HEK293 (cell line): ENCODE measurements around the gene FGA.

Experiments used
- FEZF1 ChIP-seq: fragments of 450-650 bp; formaldehyde crosslinking; IDR thresholded peaks from 2 replicates; pipeline ENCODE4 v1.5.1; 2016; ENCODE audit warnings: missing biosample characterization, missing genetic modification characterization
- SETDB1 ChIP-seq: IDR thresholded peaks from one replicate; pipeline ENCODE4 v1.6.1; 2017; ENCODE audit warnings: mild to moderate bottlenecking, low read length, moderate library complexity, mixed read lengths; ENCODE audit not compliant: insufficient read length
- ZBTB1 ChIP-seq: fragments of 450-650 bp; formaldehyde crosslinking; IDR thresholded peaks from 2 replicates; pipeline ENCODE4 v1.5.1; 2016; ENCODE audit warnings: missing biosample characterization, missing genetic modification characterization
- ZNF223 ChIP-seq: fragments of 450-650 bp; formaldehyde crosslinking; IDR thresholded peaks from 2 replicates; pipeline ENCODE4 v1.5.1; 2016; ENCODE audit warnings: missing biosample characterization, missing genetic modification characterization
- ZNF670 ChIP-seq: fragments of 450-650 bp; formaldehyde crosslinking; IDR thresholded peaks from 2 replicates; pipeline ENCODE4 v1.5.1; 2016; ENCODE audit warnings: missing biosample characterization, missing genetic modification characterization, low read depth
- ZNF768 ChIP-seq: fragments of 450-650 bp; formaldehyde crosslinking; IDR thresholded peaks from 2 replicates; pipeline ENCODE4 v1.5.1; 2018; ENCODE audit warnings: missing biosample characterization, mild to moderate bottlenecking, missing genetic modification characterization
- TF ChIP-seq, protein P1 (sequence below): fragments of 450-650 bp; formaldehyde crosslinking; IDR thresholded peaks from 2 replicates; pipeline ENCODE4 v1.5.1; 2016; ENCODE audit warnings: missing biosample characterization, missing genetic modification characterization
- TF ChIP-seq, protein P2 (sequence below): fragments of 450-650 bp; formaldehyde crosslinking; IDR thresholded peaks from 2 replicates; pipeline ENCODE4 v1.5.1; 2016; ENCODE audit warnings: missing biosample characterization, missing genetic modification characterization
- TF ChIP-seq, protein P3 (sequence below): fragments of 450-650 bp; formaldehyde crosslinking; IDR thresholded peaks from 2 replicates; pipeline ENCODE4 v1.5.1; 2016; ENCODE audit warnings: missing biosample characterization, missing genetic modification characterization, low read depth
- TF ChIP-seq, protein P4 (sequence below): fragments of 450-650 bp; formaldehyde crosslinking; IDR thresholded peaks from 2 replicates; pipeline ENCODE4 v1.5.1; 2016; ENCODE audit warnings: missing biosample characterization, missing genetic modification characterization

DNA sequence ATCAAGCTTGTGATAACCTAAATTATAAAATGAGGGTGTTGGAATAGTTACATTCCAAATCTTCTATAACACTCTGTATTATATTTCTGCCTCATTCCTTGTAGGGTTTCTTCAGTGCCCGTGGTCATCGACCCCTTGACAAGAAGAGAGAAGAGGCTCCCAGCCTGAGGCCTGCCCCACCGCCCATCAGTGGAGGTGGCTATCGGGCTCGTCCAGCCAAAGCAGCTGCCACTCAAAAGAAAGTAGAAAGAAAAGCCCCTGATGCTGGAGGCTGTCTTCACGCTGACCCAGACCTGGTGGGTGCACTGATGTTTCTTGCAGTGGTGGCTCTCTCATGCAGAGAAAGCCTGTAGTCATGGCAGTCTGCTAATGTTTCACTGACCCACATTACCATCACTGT, 24.8 kb downstream of the FGA start:
- TF ChIP-seq, protein P1, sequence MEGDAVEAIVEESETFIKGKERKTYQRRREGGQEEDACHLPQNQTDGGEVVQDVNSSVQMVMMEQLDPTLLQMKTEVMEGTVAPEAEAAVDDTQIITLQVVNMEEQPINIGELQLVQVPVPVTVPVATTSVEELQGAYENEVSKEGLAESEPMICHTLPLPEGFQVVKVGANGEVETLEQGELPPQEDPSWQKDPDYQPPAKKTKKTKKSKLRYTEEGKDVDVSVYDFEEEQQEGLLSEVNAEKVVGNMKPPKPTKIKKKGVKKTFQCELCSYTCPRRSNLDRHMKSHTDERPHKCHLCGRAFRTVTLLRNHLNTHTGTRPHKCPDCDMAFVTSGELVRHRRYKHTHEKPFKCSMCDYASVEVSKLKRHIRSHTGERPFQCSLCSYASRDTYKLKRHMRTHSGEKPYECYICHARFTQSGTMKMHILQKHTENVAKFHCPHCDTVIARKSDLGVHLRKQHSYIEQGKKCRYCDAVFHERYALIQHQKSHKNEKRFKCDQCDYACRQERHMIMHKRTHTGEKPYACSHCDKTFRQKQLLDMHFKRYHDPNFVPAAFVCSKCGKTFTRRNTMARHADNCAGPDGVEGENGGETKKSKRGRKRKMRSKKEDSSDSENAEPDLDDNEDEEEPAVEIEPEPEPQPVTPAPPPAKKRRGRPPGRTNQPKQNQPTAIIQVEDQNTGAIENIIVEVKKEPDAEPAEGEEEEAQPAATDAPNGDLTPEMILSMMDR, result no peak
- TF ChIP-seq ZNF670 (no peak), ZBTB1 (tag by site-specific recombination) (no peak), FEZF1 (no peak), SETDB1 (no peak), ZNF768 (no peak), ZNF223 (tag by site-specific recombination) (no peak)
- TF ChIP-seq, protein P2, sequence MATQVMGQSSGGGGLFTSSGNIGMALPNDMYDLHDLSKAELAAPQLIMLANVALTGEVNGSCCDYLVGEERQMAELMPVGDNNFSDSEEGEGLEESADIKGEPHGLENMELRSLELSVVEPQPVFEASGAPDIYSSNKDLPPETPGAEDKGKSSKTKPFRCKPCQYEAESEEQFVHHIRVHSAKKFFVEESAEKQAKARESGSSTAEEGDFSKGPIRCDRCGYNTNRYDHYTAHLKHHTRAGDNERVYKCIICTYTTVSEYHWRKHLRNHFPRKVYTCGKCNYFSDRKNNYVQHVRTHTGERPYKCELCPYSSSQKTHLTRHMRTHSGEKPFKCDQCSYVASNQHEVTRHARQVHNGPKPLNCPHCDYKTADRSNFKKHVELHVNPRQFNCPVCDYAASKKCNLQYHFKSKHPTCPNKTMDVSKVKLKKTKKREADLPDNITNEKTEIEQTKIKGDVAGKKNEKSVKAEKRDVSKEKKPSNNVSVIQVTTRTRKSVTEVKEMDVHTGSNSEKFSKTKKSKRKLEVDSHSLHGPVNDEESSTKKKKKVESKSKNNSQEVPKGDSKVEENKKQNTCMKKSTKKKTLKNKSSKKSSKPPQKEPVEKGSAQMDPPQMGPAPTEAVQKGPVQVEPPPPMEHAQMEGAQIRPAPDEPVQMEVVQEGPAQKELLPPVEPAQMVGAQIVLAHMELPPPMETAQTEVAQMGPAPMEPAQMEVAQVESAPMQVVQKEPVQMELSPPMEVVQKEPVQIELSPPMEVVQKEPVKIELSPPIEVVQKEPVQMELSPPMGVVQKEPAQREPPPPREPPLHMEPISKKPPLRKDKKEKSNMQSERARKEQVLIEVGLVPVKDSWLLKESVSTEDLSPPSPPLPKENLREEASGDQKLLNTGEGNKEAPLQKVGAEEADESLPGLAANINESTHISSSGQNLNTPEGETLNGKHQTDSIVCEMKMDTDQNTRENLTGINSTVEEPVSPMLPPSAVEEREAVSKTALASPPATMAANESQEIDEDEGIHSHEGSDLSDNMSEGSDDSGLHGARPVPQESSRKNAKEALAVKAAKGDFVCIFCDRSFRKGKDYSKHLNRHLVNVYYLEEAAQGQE (tag by site-specific recombination), result no peak
- TF ChIP-seq, protein P3, sequence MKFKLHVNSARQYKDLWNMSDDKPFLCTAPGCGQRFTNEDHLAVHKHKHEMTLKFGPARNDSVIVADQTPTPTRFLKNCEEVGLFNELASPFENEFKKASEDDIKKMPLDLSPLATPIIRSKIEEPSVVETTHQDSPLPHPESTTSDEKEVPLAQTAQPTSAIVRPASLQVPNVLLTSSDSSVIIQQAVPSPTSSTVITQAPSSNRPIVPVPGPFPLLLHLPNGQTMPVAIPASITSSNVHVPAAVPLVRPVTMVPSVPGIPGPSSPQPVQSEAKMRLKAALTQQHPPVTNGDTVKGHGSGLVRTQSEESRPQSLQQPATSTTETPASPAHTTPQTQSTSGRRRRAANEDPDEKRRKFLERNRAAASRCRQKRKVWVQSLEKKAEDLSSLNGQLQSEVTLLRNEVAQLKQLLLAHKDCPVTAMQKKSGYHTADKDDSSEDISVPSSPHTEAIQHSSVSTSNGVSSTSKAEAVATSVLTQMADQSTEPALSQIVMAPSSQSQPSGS, result no peak
- TF ChIP-seq, protein P4, sequence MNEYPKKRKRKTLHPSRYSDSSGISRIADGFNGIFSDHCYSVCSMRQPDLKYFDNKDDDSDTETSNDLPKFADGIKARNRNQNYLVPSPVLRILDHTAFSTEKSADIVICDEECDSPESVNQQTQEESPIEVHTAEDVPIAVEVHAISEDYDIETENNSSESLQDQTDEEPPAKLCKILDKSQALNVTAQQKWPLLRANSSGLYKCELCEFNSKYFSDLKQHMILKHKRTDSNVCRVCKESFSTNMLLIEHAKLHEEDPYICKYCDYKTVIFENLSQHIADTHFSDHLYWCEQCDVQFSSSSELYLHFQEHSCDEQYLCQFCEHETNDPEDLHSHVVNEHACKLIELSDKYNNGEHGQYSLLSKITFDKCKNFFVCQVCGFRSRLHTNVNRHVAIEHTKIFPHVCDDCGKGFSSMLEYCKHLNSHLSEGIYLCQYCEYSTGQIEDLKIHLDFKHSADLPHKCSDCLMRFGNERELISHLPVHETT, result no peak
